ENCODE measurements around the gene KAT6B. TPM values are rescaled to one million over a fixed set of nuclear protein-coding genes. Genes with fewer than 3 reads are reported as not detected.

The KAT6B gene
- total RNA-seq, 1 experiment from 2014 or later, result 14.9 TPM

DNA sequence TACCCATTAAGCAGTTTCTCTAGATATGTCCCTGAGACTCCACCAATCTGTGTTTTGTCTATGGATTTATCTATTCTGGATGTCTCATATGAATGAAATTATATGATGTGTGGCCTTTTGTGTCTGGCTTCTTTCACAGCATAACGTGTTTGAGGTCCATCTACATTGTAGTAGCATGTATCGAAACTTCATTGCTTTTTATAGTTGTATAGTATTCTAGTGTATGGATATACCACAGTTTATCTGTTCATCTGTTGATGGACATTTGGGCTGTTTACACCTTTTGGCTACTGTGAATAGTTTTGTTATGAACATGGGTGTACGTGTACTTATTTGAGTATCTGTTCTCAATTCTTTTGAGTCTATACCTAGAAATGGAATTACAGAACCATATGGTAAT lies 9.6 kb downstream of the KAT6B start:
- Mint-ChIP-seq H3K4me3 (ENCODE audit: unreplicated experiment) (no peak overlapping the region), H3K9me3 (ENCODE audit: unreplicated experiment) (no peaks in the 10 kb centered on the region), H3K27ac (ENCODE audit: unreplicated experiment) (no peak overlapping the region), H3K4me1 (ENCODE audit: low read depth, unreplicated experiment) (peaks cover 7% of the 10 kb centered on the region), H3K27me3 (ENCODE audit: insufficient read depth, unreplicated experiment) (no peaks in the 10 kb centered on the region), H3K36me3 (ENCODE audit: insufficient read depth, unreplicated experiment) (no peaks in the 10 kb centered on the region)
- DNase-seq, result no peak
- H3K4me3 ChIP-seq (ENCODE audit: low read depth, low read length), result no peak overlapping the region
- no TSS peak for BruUV-seq (replicated peaks)
- peaks cover 10% of the 10 kb centered on the region; the same call in 1 of the 2 replicates for H3K4me1 ChIP-seq
- intact Hi-C loops (cut with micrococcal nuclease; ENCODE audit: unreplicated experiment), result no loop called here
- CTCF ChIA-PET, result no interaction called here
- TF ChIP-seq, protein P1, sequence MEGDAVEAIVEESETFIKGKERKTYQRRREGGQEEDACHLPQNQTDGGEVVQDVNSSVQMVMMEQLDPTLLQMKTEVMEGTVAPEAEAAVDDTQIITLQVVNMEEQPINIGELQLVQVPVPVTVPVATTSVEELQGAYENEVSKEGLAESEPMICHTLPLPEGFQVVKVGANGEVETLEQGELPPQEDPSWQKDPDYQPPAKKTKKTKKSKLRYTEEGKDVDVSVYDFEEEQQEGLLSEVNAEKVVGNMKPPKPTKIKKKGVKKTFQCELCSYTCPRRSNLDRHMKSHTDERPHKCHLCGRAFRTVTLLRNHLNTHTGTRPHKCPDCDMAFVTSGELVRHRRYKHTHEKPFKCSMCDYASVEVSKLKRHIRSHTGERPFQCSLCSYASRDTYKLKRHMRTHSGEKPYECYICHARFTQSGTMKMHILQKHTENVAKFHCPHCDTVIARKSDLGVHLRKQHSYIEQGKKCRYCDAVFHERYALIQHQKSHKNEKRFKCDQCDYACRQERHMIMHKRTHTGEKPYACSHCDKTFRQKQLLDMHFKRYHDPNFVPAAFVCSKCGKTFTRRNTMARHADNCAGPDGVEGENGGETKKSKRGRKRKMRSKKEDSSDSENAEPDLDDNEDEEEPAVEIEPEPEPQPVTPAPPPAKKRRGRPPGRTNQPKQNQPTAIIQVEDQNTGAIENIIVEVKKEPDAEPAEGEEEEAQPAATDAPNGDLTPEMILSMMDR (IDR thresholded peaks at IDR 0.05; ENCODE audit: insufficient read depth in 1 of 2, low read depth in 1 of 2, low read length in 1 of 2, severe bottlenecking in 1 of 2, unreplicated experiment in 1 of 2), result no peak
- H3K9me3 ChIP-seq, result no peaks in the 10 kb centered on the region
- POLR2A ChIA-PET, result no interaction called here
- no peaks in the 10 kb centered on the region; the same call in 1 of the 2 replicates for H3K36me3 ChIP-seq (ENCODE audit: control insufficient read depth, insufficient read depth, low read length)
- no peaks in the 10 kb centered on the region for H3K27me3 ChIP-seq (replicated peaks; ENCODE audit: control insufficient read depth, insufficient read depth, low read length)

DNA sequence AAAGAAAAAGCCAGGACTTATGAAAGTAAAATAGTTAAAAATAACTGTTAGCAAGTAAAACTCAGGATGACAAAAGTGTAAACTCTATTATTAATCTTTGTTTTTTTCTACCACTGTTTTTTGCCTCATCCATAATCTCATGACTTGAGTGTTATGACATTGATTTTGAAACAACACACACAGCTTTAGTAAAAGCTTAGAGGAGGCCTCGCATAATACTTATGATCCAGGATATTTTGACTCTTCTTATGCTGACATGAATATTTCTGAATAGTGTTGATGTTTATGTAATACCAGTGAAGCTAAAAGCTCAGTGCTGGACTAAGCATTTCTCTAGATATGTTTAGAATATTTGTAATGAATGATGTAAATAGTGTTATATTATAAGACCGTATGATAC lies 10.5 kb downstream of the KAT6B start:
- no peak for DNase-seq
- TF ChIP-seq, protein P1 (IDR thresholded peaks at IDR 0.05; ENCODE audit: insufficient read depth in 1 of 2, low read depth in 1 of 2, low read length in 1 of 2, severe bottlenecking in 1 of 2, unreplicated experiment in 1 of 2), result no peak
- H3K4me3 Mint-ChIP-seq (ENCODE audit: unreplicated experiment), result no peak overlapping the region
- no peaks in the 10 kb centered on the region for H3K36me3 Mint-ChIP-seq (ENCODE audit: insufficient read depth, unreplicated experiment)
- BruUV-seq (replicated peaks), result no TSS peak
- no peaks in the 10 kb centered on the region for H3K4me1 Mint-ChIP-seq (ENCODE audit: low read depth, unreplicated experiment)
- Histone ChIP-seq H3K27me3 (replicated peaks; ENCODE audit: control insufficient read depth, insufficient read depth, low read length) (no peaks in the 10 kb centered on the region), H3K36me3 (ENCODE audit: control insufficient read depth, insufficient read depth, low read length) (no peaks in the 10 kb centered on the region; the same call in 1 of the 2 replicates), H3K4me1 (peaks cover 1% of the 10 kb centered on the region; the same call in 1 of the 2 replicates), H3K9me3 (no peaks in the 10 kb centered on the region), H3K4me3 (ENCODE audit: low read depth, low read length) (no peak overlapping the region)
- intact Hi-C loops (cut with micrococcal nuclease; ENCODE audit: unreplicated experiment), result no loop called here
- CTCF ChIA-PET, result no interaction called here
- H3K27me3 Mint-ChIP-seq (ENCODE audit: insufficient read depth, unreplicated experiment), result no peaks in the 10 kb centered on the region
- H3K9me3 Mint-ChIP-seq (ENCODE audit: unreplicated experiment), result no peaks in the 10 kb centered on the region
- POLR2A ChIA-PET, result interaction anchor here (0.5 kb wide), 1 partner anchor 182 kb away, joined by 3 read pairs; no protein-coding TSS in a partner anchor
- H3K27ac Mint-ChIP-seq (ENCODE audit: unreplicated experiment), result no peak overlapping the region

DNA sequence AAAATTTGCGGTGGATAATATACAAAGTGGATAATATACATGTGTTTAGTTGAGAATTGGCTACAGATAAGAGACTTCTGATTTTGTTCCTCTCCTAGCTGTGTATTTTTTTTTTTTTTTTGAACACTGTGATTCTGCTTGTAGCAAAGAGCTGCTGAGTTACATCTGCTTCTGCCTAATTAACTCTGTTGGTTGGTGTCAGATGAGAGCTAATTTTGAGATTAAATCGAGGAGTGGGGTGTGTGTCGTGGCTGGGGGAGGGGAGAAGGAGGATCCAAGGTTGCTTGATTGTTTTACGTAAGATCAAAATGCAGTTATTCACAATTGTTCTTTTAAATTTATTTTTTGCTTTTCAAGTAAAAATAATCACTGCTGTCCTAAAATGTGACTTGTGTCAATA lies 11.3 kb downstream of the KAT6B start:
- Histone ChIP-seq H3K27me3 (replicated peaks; ENCODE audit: control insufficient read depth, insufficient read depth, low read length) (no peaks in the 10 kb centered on the region), H3K9me3 (no peaks in the 10 kb centered on the region), H3K4me1 (no peaks in the 10 kb centered on the region), H3K36me3 (ENCODE audit: control insufficient read depth, insufficient read depth, low read length) (no peaks in the 10 kb centered on the region; the same call in 1 of the 2 replicates), H3K4me3 (ENCODE audit: low read depth, low read length) (no peak overlapping the region)
- Mint-ChIP-seq H3K4me1 (ENCODE audit: low read depth, unreplicated experiment) (no peaks in the 10 kb centered on the region), H3K9me3 (ENCODE audit: unreplicated experiment) (no peaks in the 10 kb centered on the region), H3K27me3 (ENCODE audit: insufficient read depth, unreplicated experiment) (no peaks in the 10 kb centered on the region), H3K27ac (ENCODE audit: unreplicated experiment) (no peak overlapping the region), H3K36me3 (ENCODE audit: insufficient read depth, unreplicated experiment) (no peaks in the 10 kb centered on the region), H3K4me3 (ENCODE audit: unreplicated experiment) (no peak overlapping the region)
- TF ChIP-seq, protein P1 (IDR thresholded peaks at IDR 0.05; ENCODE audit: insufficient read depth in 1 of 2, low read depth in 1 of 2, low read length in 1 of 2, severe bottlenecking in 1 of 2, unreplicated experiment in 1 of 2), result no peak
- no peak for DNase-seq
- CTCF ChIA-PET, result no interaction called here
- BruUV-seq (replicated peaks), result no TSS peak
- intact Hi-C loops (cut with micrococcal nuclease; ENCODE audit: unreplicated experiment), result no loop called here
- POLR2A ChIA-PET, result no interaction called here
